Colon (tissue), 2 donors: ENCODE measurements around the gene FOS.
"Not testable (repeated sequence)": the region's sequence is repeated elsewhere in the genome, so short reads cannot be mapped to it uniquely, and the experiment has no call there.

Source experiments
- FAIRE-seq: peaks from 2 replicates; lab custom pipeline; 2012; peaks lifted over from hg19 to GRCh38; lab: Jason Lieb, UNC
- donor health status: control.
- donor health status: control.

The FOS gene

DNA sequence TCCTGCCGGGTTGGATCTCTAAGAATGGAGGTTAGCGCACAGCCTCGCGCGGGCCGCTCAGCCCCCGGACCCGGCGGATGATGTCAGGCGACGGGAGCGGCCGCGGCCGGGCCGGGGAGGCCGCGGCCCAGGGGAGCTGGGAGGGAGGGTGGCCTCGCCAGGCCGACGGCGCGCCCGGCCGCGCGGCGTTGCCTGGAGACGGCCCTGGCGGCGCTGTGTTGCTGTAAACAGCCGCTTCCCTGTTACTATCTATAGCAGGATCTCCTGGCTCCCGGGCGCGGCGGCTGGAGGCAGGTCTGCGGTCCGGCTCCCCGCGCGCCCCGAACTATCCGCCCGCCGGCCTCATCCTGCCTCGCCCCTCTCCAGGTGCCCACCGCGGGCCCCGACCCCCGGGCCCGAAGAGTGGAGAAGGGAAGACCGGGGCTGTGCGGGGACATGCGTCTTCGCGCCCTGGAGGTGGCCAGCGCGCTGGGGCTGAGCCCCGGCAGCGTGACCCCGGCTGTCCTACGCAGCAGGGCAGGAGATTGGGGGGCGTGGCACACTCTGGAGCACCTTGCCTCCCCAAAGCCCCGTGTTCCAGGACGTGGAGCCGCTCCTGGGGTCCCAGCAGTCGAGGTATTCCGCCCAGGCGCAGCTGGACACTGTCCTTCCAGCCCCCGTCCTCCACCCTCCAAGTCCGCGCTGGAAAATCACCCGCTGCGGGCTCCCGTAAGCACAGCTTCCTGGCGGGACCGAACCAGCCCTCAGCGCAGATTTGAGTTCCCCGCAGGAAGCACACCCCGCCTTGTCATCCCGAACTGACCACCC, 1.4 kb upstream of the FOS start:
- no peak for FAIRE-seq

DNA sequence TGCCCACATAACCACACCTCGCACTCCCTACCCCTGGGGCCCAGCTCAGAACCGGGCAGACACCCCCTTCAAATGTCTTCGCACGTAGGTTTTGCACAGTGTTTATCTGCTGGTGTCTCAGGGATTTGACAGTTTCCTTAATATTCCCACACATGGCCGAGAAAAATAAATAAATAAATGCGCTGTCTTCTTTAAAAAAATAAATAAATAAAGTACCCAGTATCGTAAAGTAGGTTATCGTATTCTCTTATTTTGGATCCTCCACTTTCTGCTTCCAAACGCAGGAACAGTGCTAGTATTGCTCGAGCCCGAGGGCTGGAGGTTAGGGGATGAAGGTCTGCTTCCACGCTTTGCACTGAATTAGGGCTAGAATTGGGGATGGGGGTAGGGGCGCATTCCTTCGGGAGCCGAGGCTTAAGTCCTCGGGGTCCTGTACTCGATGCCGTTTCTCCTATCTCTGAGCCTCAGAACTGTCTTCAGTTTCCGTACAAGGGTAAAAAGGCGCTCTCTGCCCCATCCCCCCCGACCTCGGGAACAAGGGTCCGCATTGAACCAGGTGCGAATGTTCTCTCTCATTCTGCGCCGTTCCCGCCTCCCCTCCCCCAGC, 710 bp upstream of the FOS start:
- no peak for FAIRE-seq

DNA sequence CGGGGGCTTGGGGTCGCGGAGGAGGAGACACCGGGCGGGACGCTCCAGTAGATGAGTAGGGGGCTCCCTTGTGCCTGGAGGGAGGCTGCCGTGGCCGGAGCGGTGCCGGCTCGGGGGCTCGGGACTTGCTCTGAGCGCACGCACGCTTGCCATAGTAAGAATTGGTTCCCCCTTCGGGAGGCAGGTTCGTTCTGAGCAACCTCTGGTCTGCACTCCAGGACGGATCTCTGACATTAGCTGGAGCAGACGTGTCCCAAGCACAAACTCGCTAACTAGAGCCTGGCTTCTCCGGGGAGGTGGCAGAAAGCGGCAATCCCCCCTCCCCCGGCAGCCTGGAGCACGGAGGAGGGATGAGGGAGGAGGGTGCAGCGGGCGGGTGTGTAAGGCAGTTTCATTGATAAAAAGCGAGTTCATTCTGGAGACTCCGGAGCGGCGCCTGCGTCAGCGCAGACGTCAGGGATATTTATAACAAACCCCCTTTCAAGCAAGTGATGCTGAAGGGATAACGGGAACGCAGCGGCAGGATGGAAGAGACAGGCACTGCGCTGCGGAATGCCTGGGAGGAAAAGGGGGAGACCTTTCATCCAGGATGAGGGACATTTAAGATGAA, 630 bp downstream of the FOS start:
- no peak for FAIRE-seq

DNA sequence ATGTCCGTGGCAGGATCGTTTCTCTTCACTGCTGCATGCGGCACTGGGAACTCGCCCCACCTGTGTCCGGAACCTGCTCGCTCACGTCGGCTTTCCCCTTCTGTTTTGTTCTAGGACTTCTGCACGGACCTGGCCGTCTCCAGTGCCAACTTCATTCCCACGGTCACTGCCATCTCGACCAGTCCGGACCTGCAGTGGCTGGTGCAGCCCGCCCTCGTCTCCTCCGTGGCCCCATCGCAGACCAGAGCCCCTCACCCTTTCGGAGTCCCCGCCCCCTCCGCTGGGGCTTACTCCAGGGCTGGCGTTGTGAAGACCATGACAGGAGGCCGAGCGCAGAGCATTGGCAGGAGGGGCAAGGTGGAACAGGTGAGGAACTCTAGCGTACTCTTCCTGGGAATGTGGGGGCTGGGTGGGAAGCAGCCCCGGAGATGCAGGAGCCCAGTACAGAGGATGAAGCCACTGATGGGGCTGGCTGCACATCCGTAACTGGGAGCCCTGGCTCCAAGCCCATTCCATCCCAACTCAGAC, 1.2 kb downstream of the FOS start:
- no peak for FAIRE-seq

DNA sequence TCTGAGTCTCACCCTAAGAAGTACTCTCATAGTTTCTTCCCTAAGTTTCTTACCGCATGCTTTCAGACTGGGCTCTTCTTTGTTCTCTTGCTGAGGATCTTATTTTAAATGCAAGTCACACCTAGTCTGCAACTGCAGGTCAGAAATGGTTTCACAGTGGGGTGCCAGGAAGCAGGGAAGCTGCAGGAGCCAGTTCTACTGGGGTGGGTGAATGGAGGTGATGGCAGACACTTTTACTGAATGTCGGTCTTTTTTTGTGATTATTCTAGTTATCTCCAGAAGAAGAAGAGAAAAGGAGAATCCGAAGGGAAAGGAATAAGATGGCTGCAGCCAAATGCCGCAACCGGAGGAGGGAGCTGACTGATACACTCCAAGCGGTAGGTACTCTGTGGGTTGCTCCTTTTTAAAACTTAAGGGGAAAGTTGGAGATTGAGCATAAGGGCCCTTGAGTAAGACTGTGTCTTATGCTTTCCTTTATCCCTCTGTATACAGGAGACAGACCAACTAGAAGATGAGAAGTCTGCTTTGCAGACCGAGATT, 1.7 kb downstream of the FOS start:
- no peak for FAIRE-seq

DNA sequence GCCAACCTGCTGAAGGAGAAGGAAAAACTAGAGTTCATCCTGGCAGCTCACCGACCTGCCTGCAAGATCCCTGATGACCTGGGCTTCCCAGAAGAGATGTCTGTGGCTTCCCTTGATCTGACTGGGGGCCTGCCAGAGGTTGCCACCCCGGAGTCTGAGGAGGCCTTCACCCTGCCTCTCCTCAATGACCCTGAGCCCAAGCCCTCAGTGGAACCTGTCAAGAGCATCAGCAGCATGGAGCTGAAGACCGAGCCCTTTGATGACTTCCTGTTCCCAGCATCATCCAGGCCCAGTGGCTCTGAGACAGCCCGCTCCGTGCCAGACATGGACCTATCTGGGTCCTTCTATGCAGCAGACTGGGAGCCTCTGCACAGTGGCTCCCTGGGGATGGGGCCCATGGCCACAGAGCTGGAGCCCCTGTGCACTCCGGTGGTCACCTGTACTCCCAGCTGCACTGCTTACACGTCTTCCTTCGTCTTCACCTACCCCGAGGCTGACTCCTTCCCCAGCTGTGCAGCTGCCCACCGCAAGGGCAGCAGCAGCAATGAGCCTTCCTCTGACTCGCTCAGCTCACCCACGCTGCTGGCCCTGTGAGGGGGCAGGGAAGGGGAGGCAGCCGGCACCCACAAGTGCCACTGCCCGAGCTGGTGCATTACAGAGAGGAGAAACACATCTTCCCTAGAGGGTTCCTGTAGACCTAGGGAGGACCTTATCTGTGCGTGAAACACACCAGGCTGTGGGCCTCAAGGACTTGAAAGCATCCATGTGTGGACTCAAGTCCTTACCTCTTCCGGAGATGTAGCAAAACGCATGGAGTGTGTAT, 2.4 kb downstream of the FOS start:
- FAIRE-seq = no peak

DNA sequence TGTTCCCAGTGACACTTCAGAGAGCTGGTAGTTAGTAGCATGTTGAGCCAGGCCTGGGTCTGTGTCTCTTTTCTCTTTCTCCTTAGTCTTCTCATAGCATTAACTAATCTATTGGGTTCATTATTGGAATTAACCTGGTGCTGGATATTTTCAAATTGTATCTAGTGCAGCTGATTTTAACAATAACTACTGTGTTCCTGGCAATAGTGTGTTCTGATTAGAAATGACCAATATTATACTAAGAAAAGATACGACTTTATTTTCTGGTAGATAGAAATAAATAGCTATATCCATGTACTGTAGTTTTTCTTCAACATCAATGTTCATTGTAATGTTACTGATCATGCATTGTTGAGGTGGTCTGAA, 3.0 kb downstream of the FOS start:
- no peak for FAIRE-seq

DNA sequence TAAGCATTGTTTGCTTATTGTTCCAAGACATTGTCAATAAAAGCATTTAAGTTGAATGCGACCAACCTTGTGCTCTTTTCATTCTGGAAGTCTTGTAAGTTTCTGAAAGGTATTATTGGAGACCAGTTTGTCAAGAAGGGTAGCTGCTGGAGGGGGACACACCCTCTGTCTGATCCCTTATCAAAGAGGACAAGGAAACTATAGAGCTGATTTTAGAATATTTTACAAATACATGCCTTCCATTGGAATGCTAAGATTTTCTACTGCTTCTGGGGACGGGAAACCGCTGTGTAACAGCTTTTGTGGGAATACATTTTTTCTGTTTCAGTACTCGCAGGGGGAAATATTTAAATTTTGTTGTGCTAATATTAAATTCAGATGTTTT, 3.5 kb downstream of the FOS start:
- FAIRE-seq = no peak

DNA sequence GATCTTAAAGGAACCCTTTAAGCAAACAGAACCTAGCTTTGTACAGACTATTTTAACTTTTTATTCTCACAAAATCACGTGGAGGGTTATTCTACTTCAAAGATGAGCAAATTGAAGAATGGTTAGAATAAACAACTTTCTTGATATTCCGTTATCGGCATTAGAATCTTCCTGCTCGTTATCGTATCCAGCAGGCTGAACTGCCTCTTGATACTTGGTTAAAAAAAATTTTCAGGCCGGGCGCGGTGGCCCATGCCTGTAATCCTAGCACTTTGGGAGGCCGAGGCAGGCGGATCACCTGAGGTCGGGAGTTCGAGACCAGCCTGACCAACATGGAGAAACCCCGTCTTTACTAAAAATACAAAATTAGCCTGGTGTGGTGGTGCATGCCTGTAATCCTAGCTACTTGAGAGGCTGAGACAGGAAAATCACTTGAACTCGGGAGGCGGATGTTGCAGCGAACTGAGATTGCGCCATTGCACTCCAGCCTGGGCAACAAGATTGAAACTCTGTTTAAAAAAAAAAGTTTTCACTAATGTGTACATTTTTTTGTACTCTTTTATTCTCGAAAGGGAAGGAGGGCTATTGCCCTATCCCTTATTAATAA, 4.0 kb downstream of the FOS start:
- FAIRE-seq = not testable (repeated sequence)

DNA sequence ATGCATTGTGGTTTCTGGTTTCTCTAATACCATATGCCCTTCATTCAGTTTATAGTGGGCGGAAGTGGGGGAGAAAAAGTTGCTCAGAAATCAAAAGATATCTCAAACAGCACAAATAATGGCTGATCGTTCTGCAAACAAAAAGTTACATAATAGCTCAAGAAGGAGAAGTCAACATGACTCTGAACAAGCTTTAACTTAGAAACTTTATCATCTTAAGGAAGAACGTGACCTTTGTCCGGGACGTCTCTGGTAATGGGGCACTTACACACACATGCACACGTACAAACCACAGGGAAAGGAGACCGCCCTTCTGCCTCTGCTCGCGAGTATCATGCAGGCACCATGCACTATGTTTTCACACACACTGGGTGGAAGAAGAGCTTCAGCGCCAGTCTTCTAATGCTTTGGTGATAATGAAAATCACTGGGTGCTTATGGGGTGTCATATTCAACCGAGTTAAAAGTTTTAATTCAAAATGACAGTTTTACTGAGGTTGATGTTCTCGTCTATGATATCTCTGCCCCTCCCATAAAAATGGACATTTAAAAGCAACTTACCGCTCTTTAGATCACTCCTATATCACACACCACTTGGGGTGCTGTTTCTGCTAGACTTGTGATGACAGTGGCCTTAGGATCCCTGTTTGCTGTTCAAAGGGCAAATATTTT, 4.7 kb downstream of the FOS start:
- peak; percentile 74 for FAIRE-seq

DNA sequence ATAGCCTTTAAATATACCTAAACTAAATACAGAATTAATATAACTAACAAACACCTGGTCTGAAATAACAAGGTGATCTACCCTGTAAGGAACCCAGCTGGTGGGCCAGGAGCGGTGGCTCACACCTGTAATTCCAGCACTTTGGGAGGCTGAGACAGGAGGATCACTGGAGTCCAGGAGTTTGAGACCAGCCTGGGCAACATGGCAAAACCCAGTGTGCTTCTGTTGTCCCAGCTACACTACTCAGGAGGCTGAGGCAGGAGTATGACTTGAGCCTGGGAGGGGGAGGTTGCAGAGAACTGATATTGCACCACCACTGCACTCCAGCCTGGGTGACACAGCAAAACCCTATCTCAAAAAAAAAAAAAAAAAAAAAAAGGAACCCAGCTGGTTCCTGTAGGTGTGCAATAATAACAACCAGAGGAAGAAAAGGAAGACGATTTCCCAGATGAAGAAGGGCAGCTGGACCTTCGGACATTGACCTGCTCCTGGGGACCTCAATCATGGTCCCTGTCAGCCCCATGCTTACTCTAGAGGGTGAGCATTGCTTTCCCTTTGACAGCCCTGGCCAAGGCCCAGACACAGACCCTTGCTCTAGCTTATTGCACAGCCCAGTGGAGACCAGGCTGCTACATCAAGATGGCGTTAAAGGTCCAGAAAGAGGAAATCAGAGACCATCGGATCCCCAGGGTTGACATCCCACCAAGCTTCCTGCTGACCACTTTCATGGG, 5.4 kb downstream of the FOS start:
- no peak for FAIRE-seq

DNA sequence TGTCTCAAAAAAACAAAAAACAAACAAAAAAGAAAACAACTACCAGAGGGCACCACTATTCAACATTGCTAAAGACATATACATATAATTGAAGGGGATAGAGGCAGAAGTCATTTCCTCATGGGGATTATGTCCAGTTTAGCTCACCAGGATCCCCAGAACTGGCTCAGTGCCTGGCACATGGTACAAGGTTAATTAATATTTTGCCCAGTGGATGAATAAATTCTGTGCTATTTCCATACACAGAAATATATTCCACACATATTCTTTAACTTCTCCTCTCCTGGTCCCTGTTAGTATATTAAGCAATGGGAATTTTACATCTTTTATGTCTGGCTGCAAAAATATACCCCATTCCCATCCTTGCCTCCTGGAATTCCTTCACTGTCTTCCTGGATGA, 6.7 kb downstream of the FOS start:
- FAIRE-seq = no peak

DNA sequence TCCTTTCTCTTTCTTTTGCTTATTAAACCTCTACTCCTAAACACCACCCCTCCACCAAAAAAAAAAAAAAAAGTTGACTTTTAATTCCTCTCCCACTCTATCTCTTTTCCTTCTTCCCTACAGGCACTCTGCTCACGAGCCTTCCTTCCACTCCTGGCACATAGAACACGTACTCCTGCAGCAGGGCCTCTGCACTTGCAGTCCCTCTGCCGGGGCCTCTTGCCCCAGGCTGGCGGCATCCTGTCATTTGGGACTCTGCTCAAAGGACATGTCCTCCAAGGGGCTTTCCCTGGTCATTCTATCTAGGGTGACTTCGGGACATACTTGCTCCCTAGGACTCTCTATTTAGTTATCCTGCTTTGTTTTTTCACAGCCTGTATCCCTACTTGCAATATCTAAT, 7.7 kb downstream of the FOS start:
- no peak for FAIRE-seq

DNA sequence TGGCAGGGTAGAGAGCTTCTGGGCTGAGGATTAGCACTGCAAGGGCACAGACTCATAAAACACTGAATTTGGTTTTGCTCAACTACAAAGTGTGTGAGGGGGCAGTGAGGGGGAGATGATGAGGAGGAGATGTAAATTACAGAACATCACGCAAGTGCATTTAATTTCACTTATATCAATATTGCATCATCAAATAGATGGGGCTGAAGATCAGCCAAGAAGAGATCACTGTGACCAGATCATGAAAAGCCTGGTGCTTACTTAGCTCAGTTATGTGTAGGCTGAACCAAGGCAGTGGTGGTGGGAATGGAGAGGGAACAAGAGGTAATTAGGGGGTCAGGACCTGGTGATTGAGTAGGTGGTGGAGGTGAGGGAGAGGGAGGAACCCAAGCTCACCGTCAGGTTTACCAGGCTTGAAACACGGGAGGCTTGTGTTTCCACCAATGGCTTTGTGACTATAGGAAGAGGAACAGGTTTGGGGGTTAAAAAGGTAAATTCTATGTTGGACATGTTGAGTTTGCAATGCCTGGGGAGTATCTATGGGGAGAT, 11.3 kb downstream of the FOS start:
- FAIRE-seq = no peak

DNA sequence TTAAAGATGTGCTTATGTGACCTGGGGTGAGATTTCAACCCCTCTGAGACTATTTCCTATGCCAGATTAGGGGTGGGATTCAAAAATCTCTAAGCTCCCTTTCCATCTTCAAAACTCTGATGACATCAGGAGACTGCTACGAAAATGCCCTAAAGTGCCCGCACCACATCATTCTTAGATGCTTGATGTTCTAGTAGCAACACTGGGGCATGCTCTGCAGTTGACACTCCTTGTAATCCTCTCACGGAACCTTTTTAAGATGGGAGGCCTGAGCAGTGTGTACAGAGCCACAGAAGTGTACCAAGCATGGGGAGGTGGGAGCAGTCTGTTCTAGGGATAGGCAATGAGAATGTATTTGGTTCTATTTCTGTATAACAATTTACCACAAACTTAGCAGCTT, 12.2 kb downstream of the FOS start:
- no peak for FAIRE-seq

DNA sequence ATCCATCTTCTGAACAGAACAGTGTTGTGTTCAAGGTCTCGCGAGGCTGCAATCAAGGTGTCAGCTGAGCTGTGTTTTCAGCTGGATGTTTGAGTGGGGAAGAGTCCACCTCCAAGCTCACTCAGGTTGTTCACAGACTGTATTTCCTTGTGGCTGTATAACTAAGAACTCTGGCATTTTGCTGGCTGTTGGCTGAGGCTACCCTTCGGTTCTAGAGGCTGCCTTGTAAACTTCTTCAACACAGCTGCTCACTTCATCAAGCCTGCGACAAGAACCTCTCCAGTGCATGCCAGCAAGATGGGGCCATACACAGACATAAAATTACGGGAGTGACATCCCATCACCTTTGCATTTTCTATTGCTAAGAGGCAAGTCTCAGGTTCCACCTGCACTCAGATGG, 12.7 kb downstream of the FOS start:
- FAIRE-seq = no peak

DNA sequence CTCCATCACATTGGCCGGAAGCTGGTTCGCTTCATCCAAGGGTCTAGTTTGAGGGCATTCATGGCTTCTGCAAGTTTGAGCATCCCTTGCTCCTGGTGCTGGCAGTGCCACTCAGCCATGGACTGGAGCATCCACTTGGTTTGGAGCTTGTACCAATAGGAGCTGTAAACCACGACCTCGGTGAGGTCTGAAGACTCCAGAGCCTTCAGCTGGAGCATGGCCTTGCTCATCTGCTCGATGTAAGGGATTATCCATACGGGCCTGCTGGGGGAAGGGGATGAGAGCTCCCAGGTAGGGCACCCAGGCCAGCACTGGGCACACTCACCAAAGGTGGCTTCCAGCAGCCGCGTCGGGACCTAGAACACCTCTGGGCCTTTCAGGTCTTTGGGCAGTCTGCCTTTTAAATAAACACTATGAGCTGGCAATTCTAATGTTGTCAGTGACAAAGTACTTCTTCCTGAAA, 13.5 kb downstream of the FOS start:
- FAIRE-seq = no peak

DNA sequence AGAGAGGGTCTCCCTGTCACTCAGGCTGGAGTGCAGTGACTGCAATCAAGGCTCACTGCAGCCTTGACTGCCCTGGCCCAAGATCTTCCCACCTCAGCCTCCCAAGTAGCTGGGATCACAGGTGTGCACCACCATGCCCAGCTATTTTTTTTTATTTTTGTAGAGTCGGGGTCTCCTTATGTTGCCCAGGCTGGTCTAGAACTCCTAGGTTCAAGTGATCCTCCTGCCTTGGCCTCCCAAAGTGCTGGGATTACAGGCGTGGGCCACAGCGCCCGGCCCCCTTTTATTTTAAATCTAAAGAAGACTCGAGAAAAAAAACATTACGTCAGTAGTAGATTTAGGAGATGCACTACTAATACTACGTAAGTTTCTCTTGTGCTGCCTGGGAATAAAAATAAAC, 14.3 kb downstream of the FOS start:
- FAIRE-seq = no peak

DNA sequence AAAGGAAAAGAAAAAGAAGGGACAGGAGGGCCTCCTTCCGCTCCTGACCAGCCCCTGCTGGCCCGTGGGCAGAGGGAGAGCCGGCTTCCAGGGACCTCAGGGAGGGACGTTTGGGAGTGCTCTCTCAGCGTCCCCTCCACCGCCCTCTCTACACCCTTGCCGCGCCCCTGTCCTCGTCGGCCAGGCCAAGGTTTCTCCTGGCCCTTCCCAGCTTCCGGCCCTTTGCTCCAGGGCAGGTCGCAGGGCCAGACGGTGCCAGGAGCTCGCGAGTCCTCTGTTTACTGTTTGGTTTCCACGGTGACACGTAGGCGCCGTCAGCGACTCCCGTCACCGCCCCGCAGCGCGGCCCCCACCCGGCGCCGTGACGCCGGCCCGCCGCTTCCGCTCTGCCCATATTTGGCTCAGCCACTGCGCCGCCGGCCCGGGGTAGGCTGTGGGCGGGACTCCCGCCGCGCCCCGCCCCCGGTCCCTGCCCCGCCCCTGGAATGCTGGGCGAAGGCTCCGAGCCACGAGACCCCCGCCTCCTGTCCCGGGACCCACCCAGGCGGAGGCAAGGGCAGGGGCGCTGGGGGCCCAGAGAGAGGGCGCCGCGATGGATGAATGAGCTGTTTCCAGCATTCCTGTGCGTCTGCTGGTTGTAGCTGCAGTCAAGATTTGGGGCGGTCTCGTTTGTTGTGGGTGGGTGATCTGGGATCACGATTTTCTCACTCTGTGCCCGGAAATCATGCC, 15.5 kb downstream of the FOS start:
- FAIRE-seq = no peak

DNA sequence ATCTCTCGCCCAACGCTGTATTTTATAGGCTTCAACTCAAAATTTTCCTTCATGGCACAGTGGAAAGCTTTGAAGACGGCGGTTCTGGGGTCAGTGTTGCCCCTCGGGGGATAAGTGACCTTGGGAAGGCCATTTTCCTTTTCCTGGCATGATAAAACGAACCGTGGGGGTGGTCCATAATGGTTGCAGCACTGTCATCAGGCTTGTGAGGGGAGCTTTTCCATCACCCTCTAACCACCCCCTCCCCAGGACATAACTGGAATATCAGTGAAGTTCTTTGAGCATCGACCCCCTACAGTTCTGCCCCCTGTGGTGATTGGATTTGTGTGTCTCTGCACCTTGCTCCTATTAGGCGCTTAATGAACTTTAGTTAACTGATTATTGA, 16.0 kb downstream of the FOS start:
- no peak for FAIRE-seq
